DMS 273 (cell line): ENCODE results near the gene TRMT10A.
"Not testable (repeated sequence)": the region's sequence is repeated elsewhere in the genome, so short reads cannot be mapped to it uniquely, and the experiment has no call there.

Experiments used
- DNase-seq: peaks from one replicate; lab custom pipeline; 2025; ENCODE audit not compliant: unreplicated experiment; lab: John Stamatoyannopoulos, UW

The TRMT10A gene

DNA sequence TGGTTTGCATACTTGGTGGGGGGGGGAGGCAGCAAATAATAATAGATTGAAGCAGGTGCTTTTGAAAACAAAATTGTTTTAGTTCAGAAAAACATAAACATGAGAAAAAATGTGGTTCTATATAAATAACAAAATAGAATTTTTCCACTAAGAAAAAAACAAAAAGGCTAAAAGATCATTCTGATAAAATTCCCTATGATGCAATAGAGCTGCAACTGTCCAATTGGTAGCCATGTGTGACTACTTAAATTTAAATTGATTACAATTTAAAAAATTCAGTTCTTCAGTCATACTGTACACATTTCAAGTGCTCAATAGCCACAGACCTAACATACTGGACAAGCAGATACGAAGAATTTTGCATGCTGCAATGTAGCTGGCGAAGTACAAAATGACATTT lies 11.0 kb downstream of the TRMT10A start:
- DNase-seq: no peak

DNA sequence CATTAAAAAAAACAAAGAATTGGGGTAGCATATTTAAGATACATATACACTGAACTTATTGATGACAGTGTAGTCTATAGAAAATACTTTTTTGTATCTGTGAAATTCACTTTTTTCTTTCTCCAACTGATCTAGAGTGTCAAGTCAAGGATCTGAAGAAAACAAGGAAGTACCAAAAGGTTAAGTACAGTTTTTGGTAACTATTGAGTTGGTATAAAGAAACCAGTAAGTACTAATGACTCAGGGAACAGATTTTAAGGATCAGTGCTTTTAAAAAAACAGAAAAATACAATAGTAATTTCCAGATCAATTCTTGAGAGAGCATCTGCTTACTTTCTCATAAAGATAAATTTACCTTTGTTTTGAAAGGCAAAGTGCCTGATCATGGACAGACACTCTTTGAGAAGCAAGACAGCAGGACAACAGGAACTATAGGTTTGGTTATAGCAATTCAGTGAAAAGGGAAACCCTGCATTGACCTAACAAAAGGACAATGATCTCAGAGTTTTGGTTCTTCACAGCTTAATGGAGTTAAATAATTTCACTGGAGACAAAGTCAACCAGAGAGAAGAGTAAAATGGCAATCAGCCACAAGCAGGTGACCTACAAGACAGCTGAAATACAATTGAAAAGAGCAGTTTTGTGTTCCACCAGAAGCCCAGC lies 23.4 kb downstream of the TRMT10A start:
- no peak for DNase-seq

DNA sequence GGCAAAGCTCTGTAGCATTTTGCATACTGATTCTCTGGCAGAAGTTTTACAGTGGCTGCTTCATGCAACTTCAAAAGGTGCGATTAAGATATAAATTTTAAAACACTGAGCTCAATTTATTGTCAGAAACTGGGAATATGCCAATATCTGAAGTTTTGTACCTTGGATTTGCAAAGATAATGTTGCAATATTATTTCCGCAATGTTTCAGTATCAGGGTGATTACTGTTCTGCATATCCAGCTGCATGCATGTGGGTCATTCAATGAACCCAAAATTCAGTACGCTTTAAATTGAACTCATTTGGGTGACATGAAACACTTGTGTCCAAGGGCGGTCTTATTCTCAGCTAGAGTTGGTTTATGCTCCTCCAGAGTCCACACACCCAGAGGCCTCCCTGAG lies 26.2 kb downstream of the TRMT10A start:
- DNase-seq: no peak

DNA sequence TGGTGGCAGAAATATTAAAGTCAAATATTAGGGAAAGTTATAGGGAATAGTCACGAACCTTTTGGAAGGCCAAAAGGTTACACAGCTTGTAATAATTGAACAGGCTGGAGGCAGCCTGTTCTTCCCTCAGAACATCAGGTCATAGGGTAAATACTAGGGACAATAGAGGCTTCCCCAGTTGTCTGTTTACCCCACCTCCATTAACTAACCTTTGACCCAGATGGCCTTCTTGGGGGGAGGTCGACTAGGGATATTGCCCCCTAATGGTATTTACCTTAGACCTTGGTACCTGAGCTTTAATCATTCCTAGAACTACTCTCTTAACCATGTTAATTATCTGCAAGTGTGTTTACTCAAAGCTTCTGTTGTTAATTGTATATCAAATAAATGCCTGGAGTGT lies 27.0 kb downstream of the TRMT10A start:
- no peak for DNase-seq

DNA sequence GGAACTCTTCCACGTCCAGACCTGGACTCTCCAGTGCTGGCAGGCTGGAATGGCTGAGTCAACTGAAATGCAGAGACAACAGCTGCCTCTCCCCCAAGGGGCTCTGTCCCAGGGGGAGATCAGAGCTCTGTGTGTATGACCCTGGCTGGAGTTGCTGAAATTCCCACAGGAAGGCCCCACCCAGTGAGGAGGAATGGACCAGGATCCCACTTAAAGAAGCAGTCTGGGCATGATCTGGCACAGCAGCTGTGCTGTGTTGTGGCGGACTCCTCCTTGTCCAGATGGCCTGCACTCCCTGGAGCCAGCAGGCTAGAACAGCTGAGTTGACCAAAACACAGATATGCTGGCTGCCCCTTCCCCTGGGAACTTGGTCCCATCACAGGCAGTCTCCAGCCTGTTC lies 27.6 kb downstream of the TRMT10A start:
- DNase-seq: peak; percentile 82

DNA sequence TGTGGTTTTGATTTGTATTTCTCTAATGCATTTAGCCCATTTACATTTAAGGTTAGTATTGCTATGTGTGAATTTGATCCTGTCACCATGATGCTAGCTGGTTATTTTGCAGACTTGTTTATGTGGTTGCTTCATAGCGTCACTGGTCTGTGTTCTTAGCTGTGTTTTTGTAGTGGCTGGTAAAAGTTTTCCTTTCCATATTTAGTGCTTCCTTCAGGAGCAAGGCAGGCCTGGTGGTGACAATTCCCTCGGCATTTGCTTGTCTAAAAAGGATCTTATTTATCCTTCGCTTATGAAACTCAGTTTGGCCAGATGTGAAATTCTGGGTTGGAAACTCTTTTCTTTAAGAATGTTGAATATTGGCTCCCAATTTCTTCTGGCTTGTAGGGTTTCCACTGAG lies 29.1 kb downstream of the TRMT10A start:
- DNase-seq: not testable (repeated sequence)

DNA sequence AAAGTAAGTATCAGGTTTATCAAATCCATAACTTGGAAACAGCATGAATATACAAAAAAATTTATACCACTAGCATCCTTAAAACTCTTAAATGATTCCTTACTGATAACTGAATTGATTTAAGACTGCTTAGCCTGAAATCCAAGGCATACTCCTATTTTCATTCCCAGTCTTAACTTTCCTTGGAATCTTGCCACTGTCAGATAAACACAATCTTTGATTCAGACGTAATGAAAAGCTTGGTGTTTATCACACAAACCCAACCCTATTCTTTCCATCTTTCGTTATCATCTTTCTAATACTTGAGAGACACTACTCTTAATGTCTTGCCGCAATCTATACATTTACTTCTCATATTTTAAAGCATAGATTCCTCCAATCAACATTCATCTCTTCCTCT lies 33.9 kb downstream of the TRMT10A start:
- no peak for DNase-seq

DNA sequence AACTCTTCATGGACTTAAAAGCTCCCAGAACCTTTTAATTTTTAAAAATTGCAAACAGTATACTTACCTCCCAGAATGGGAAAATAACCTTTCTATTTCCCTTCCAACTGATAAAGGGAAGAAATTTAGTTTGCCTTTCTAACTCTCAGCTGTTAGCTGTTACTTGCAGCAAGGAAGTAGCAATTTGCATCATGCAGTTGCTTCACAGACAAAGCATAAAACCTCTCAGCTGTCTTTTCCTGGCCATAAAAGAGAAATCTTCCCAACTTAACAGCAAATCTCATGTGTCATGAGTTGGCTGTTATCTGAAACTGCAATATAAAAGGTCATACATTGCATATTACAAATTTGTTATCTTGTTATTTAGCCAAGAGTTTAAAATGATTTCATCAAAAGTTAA lies 34.6 kb downstream of the TRMT10A start:
- DNase-seq: no peak

DNA sequence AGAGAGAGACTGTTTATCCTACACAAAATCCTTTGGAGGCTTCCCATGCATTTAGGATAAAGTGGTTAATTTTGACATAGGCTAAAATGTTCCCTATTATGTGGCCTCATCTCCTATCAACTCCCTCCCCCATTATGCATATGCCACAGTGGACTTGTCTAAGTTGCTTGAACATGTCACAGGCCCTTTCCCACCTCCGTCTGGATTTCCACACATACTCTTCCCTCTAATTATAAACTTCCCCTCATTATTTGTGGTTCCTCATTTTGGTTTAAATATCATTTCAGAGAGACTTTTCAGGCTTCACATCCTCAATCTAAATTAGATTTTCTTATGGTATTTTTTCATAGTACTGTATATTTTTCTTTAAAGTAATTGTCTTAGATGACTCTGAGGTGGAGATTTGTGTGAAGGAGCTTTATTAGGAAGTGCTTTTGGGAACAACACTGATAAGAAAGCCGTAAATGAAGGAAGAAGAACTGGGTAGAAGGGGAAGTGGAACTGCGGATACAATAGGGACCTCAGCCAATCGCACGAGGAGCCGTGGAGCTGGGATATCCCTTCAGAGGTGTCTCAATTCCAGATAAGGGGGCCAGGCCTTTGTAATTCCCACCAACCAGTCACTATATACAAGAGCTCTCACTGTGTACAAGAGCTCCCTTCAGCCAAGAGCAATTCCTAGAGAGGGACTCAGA lies 45.1 kb downstream of the TRMT10A start:
- DNase-seq: no peak

DNA sequence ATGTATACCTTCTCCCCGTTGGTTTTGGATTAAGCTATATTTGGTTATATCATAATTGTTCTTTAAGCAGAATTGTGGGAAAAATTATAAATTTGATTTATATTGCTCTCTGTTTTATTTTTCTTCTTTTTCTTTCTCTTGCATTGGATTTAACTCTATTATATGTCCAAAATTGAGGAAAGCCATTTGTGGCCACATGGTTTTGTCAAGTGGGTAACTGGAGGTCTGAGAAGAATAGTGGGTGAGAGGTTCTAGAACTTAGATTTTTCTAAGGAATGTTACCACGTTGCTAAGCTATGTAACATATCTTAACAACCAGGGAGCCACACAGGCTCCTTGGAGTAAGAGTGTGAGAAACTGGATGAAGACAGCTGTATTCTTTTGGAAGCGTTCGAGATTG lies 53.1 kb downstream of the TRMT10A start, which contains the start of gene C4orf17:
C4orf17 (plus strand) TSS at position 301 of the 400 bp plus-strand sequence. CDS start 2,061 bp downstream, outside the sequence.
- DNase-seq: no peak

DNA sequence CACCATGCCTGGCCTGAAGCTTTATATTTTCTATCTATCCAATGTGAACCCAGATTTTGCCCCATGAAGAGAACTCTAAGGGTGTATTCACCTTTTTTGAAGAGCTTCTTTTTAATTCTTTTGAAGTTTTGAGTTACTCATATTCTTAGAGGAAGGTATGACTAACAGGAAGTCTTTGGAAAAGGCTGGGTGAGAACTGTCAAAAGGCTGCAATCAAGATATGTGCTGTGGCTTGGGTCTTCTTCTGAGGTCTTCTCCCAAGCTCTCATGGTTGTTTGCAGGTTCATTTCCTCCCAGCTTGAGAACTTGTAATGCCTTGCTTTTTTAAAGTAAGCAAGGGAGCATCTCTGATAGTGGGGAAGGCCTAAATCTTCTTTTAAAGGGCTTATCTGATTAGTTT lies 56.1 kb downstream of the TRMT10A start:
- DNase-seq: no peak

DNA sequence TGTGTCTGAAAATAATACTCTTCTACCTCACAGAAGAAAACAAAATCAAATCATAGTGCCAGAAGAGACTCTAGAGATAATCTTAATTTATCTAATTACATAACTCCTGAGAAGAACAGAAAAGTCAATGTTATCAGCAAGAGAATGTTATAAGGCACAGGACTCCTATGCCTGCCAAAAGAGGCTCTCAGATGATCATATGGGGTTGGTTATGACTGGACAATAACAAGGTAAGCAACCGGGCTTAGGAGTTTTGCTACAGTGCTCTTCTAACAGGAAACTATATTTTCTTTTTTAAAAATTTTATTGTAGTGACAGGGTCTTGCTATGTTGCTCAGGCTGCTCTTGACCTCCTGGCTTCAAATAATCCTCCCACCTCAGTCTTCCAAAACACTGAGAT lies 56.5 kb downstream of the TRMT10A start:
- DNase-seq: no peak

DNA sequence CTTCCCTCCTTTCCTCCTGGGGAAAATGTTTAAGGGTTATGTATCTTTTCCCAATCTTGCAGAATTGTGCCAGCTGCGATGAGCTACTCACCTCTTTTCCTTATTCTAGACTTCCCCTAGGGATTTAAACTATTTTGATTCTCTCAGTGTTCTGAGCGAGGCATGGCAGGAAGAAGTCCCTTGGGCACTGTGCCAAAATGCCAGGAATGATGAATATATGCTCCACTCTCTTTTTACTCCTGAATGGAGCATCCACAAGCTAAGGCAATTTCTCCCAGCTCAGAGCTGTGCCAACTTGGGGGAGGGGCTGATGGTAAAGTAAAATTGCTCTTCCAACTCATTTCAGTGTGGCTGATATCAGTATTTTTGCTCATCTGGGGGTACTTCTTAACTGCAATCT lies 57.1 kb downstream of the TRMT10A start:
- DNase-seq: peak; percentile 12

DNA sequence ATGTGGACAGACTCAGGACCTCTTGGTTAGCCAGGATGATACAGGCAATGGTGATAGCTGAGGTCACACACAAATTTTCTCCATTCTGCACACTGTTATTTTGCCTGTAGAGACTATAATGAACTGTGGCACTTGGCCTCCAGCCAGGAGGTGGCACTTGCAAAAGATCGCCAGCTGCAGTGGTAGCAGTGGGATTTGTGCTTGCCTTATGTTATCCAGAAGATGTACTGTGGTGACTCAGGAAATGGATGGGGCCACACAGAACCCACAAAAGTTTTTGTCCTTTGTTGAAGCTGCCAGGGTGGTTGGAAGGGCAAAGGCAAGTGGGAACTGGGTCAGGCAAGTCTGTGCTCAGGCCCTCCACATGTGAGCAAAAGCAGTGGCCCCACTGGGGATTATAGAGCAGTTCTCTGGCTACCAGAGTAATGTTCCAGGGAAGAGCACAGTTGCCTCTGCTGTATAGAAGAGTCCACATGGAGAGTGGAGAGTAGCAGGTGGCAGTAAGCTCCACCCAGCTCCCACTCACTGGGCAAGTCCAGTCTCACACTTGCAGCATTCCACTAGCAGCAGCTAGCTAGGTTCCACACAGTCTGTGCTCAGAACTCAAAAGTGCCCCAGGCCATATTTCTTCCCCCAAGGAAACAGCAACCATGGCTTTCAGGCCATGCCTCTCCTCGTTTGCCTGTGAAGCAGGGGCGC lies 58.9 kb downstream of the TRMT10A start:
- DNase-seq: peak; percentile 43
